CD1c-positive myeloid dendritic cell (primary cell): ENCODE results near the gene ZMAT5.

Source experiments
- DNase-seq: peaks from one replicate; pipeline ENCODE4 v3.0.0-alpha.2; 2016; ENCODE audit errors: extremely low spot score

The ZMAT5 gene

GRCh38 chr22:29729161-29729560, 37.6 kb downstream of the ZMAT5 start:
- no peak for DNase-seq

- peak; percentile 12 for DNase-seq
These were observed 39.7 kb downstream of the ZMAT5 start for GRCh38 chr22:29727131-29727523.

DNA sequence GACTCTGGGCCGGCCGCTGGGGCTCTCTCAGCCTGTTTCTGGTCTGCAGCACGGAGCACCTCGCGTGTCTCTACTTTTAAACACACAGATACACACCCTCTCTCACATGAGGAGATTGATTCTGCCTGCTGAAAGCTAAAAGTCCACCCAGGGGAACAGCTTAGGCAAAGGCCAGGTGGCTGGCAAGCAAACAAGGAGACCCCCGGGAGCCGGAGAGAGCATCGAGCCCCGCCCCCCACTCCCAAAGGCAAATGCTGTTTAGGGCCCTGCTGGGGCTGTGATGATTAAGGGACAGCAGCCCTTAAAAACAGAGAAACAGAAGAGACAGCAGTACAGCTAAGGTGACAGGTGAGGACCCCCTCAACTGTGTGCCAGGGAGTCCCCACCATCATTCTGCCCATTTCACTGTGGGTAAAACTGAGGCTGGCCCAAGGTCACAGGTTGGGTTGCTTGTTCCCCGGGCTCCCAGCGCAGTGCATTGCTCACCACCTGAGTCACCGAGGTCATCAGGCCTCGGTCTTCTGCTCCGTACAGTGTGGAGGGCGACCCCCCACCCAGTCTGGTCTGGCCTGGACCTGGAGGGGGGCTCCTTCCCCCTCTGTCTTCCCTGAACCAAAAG, 40.2 kb downstream of the ZMAT5 start:
- no peak for DNase-seq

GRCh38 chr22:29726106-29726505, 40.7 kb downstream of the ZMAT5 start:
- no peak for DNase-seq

GRCh38 chr22:29724843-29725242, 42.0 kb downstream of the ZMAT5 start:
- DNase-seq = no peak

DNA sequence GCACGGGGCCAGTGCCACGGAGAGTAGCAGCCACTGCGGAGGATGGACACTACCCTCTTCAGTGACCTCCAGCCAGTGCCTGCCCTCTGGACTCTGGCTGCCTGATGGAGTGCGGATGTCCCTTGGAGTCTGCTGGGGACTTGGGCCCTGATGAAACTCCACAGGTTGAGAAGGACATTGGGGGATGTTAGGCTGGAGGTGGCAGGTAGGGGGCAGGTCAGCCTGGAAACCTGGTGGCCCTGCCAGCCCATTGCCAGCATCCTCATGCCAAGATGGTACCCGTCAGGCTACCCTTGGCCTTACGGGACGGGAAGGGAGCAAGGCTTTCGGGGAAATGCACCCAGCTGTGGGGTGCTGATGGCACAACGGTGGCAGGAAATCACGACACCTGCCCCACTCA, 43.0 kb downstream of the ZMAT5 start:
- DNase-seq = no peak

DNA sequence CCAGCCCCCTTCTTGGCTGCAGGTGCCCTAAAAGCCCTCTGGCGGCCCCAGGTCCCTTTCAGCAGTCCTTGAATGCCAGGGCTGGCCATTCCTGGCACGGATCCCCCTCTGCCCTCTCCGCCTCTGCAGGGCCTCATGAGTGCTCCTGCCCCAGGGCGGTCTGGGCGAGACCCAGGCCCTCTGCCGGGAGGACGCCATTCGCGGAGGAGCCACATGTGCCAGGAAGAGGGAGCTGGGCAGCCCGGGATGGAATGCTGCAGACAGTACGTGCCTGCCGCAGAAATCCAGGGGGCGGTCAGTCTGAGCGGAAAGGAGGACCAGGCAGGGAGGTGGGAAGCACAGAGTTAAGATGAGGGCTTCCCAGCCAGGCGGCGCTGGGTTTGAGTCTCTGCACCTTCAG, 44.2 kb downstream of the ZMAT5 start:
- no peak for DNase-seq

- DNase-seq = no peak
These were observed 44.7 kb downstream of the ZMAT5 start for GRCh38 chr22:29722151-29722550.

DNA sequence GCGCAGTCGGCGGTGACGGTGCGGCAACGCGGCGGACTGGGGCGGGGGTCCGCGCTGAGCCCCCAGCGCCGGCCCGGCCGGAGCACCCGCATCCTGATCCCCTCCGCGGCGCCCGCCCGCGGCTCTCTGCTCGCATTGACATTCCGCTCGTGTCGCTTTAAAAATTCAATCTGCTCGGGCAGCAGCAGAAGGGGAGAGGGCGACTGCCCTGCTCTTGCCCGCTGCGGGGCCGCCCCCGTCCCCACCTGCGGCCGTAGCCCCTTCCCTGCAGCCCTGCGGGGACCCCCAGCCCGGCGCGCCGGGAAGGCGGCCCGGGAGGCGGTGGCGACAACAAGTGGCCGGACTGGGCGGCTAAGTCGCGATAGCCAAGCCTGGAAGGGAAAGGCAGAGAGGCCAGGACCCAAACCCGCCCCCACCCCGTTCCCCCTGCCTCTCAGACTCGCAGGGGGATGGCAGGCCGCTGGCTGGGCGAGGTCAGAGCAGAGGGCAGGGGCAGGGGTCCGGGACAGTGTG, 45.9 kb downstream of the ZMAT5 start:
- no peak for DNase-seq

DNA sequence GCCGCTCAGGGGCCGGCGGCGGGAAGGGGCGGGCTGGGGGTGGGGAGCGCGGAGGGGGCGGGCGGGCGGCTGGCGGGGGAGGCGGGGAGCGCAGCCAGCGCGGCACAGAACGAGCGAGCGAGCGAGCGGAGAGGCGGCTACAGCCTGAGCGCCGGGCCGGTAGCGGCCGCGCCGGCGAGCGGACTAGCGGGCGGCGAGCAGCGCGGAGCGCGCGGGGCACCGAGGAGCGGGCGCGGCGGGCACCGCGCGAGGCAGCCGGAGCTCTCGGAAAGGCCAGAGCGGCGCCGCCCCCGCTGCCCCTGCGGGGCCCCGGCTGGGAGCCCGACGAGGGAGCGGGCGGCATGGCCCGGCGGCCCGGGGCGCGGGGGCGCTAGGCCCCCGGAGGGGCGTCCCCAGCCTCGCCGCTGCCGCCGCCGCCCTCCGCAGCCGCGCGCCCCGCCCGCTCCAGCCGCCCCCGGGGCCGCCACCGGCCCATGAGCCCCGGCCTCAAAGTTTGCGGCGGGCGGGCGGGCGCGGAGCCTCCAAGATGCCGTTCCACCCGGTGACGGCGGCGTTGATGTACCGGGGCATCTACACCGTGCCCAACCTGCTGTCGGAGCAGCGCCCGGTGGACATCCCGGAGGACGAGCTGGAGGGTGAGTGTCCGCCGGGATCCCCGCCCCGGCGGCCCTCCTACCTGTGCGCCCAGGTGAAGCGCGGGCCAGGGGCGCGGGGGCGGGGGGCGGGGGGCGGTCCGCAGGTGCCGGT, 46.7 kb downstream of the ZMAT5 start, which contains the start of gene CABP7:
Gene CABP7 (plus strand): TSS at position 105 of the 747 bp plus-strand sequence. CDS start 422 bp downstream, at position 527.
- DNase-seq = no peak

GRCh38 chr22:29718949-29719898, 47.6 kb downstream of the ZMAT5 start:
- DNase-seq = no peak

GRCh38 chr22:29717789-29718188, 49.0 kb downstream of the ZMAT5 start:
- no peak for DNase-seq

GRCh38 chr22:29716814-29717545, 49.8 kb downstream of the ZMAT5 start:
- peak; percentile 33 for DNase-seq

DNA sequence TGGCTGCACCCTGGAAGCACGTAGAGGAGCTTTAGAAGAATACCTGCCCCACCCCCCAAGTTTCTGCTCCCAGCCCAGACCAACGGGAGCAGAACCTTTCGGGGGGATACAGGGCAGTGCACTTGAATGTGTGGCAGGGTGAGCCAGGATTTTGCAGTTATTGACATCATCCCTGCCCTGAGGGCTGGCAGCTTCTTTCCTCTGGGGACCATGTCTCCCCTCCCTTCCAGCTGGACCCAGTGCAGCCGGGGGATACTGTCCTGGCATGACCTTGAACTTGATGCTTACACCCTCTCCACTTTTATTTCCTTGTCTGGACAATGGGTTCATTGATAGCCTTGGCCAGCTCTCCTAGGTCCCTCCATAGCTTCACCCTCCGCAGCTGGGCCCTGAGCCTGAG, 51.1 kb downstream of the ZMAT5 start:
- DNase-seq = no peak

DNA sequence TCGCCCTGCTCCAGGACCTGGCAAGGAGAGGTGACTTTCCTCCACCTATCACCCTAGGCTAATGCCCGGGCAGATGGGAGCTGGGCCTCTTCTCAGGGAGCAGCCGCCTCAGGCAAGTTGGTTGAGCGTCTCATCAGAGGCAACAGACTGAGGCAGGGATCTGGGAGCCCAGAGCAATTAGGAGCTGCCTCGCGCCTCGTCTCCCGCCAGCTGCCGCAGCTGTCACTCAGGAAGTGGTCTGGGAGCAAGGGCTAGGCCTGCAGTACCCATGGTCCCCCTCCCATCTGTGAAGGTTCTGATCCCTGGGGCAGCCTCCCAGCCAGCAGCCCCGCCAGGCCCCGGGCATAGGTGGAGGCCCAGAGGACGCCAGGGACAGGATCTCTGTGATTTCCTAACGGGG, 51.6 kb downstream of the ZMAT5 start:
- DNase-seq = no peak

GRCh38 chr22:29713156-29713727, 53.6 kb downstream of the ZMAT5 start:
- DNase-seq = no peak

DNA sequence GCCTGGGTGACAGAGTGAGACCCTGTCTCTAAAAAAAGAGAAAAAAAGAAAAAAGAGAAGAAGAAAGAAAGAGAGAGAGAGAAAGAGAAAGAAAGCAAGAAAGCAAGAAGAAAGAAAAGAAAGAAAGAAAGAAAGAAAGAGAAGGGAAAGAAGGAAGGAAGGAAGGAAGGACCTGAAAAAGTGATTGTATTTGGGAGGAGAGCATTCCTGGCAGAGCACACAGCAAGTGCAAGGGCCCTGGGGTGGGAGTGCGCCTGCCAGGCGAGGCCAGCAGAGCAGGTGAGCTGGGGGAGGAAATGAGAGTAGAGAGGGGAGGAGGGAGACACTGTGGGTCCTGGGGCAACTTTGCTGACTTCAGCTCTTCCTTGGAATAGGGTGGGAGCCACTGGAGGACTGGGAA, 54.7 kb downstream of the ZMAT5 start:
- DNase-seq = no peak

- DNase-seq = no peak
These were observed 55.7 kb downstream of the ZMAT5 start for GRCh38 chr22:29710922-29711593.

GRCh38 chr22:29710193-29710592, 56.6 kb downstream of the ZMAT5 start:
- DNase-seq = no peak

- no peak for DNase-seq
These were observed 59.3 kb downstream of the ZMAT5 start for GRCh38 chr22:29707471-29707870.

- no peak for DNase-seq
These were observed 59.8 kb downstream of the ZMAT5 start for GRCh38 chr22:29707010-29707409.
